WI38 (cell line): ENCODE measurements around the gene YY1.

Experiments
- H3K4me3 ChIP-seq: 2 replicates; pipeline ENCODE4 v1.5.1; 2011; ENCODE audit warnings: low read depth, mild to moderate bottlenecking, control low read depth, low read length
- CTCF ChIP-seq: IDR thresholded peaks from 2 replicates; pipeline ENCODE4 v1.5.1; 2012; ENCODE audit warnings: low read depth, mild to moderate bottlenecking, control low read depth, low read length

Gene YY1

DNA sequence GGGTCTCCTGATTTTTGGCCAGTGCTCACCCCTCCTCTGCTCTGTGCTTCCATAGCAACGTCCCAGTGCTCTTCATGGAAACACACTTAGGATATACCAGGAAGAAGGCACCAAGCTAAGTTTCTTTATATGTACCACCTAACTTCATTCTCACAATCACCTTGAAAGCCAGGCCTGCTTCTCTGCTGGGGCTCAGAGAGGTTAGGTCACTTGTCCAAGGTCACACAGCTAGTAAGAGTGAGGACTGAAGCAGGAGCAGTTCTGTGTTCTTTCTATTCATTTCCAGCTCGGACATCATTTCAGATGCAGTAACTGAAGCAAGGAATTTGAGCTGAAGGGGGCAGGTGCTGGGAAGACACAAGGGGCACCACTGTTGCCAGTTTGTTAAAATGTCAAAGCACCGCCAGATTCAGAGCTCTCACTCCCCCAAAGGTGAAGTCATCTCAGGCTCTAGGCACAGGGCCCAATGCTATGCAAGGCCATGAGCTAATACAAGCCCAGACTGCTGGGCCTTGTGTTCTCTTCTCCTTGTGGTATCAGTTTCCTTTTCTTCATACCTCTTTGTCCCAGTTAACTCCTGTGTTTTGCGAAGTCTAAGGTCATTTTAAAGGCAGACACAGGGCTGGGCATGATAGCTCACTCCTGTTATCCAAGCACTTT, 19.7 kb upstream of the YY1 start:
- H3K4me3 ChIP-seq = no peak overlapping the region
- TF ChIP-seq CTCF = no peak

DNA sequence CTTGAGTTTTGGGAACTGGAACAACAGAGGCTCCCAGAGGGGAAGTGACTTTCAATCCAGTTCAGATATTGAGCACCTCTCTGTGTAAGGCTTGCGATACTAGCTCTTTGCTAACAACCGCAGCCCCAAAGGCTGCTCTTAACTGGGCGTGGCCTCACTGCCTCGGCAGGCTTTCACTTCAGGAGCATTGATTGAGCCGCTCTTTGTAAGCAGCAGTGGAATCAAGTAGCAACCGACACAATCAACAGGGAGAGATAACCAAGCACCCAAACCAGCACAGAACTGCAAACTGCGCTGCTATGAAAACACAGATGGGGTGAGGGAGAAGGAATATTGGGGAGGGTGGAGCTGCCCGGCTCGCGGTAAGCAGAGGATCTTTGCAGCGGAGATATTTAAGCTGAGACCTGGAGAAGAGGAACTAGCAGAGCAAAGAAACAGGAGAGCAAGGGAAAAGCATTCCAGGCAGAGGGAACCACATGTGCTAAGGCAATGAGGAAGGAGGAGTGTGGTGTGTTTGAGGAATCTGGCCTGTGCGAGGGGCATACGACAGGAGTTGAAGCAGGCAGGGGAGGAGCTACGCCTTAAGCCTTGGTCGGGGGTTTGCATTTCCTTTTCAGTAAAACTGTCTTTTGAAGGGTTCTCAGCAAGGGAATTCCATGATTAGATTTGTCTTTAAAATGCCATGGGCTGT, 17.3 kb upstream of the YY1 start:
- peak overlapping the region; percentile 56 for H3K4me3 ChIP-seq
- no peak for TF ChIP-seq CTCF

DNA sequence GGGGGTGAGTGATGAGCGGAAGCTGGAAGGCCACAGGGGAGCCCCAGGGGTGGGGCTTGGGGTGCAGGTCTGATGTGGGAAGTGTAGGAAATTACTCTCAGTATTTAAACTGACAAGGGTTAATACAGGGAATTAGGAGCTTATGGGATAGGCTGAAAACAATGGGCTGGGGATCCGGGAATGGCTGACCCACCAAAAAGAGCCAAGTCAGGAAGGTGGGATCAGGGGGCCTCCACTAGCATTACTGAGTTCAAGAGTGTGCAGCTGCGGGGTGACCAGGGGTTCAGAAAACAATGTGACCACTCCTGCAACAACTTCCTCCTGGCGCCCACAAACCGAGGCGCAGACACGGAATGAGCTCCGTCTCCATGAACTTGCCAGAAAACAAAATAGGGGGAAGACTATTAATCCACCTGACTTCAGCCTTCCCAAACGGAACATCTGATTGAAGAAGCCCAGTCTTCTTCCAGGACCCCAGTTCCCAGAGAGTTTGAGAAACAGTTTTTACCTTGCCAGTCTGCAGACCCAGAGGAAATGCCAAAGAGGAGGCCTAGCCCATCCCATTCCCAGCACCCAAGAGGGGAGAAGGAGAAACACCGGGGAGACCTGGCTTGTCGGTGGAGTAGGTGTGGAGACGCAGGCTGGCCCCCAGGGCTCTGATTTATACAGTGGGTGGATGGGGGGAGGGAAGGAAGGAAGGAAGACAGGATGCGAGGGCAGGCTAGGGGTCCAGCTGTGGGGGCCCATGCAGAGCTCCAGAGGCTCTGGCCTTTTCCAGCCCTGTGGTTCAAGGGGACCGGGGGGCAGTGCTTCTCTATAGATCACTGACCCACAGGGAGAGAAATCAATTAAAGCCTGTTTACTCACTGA, 16.5 kb upstream of the YY1 start:
- H3K4me3 ChIP-seq = peak overlapping the region; percentile 56
- no peak for TF ChIP-seq CTCF

DNA sequence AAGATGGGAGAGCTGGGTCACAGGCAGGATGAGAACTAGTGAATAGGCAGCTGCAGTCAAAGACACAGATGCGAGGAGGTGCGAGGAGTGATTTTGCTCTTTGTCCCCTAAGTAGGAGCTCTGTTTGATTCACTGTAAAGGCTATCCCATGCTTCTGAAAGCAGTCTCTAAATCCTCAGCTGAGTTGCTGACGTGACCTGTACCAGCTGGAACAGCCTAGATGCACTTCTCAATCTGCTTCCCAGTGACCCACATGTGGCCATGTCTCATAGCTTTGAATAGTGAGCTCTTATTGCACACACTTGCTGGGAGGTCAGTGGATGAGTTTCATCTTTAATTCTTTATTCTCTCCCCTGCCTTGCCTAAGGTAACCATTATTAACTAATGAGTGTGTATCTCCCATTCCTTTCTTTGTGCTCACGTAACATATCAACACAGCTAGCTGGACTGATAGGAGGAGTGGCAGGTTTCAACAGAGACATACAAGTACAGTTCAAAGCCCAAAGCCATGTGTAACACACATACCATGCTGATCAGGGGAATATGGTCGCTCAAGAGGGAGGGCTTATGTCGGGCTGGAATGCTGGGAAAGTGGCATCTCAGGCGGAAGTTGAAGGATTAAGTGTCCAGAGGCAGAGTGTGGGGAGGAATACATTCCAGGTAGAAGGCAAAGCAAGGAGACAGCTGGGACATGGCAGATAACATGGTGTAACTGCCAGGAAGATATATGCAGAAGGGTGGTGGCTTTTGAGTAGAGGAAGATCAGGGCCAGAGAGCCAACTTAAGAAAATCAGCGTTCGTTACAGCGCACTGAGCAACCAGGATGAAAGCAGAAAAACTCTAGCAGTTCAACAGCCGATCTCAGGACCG, 15.4 kb upstream of the YY1 start:
- TF ChIP-seq CTCF = no peak
- no peak overlapping the region for H3K4me3 ChIP-seq

GRCh38 chr14:100224229-100224866, 14.6 kb upstream of the YY1 start:
- H3K4me3 ChIP-seq = no peak overlapping the region
- TF ChIP-seq CTCF = no peak

GRCh38 chr14:100225169-100225568, 13.8 kb upstream of the YY1 start:
- no peak overlapping the region for H3K4me3 ChIP-seq

More at GRCh38 chr14:100225169-100225568, 13.8 kb upstream of the YY1 start:
- no peak for TF ChIP-seq CTCF
